Natural killer cell (primary cell): ENCODE measurements around the gene COL15A1. TPM values are rescaled to one million over a fixed set of nuclear protein-coding genes. Genes with fewer than 3 reads are reported as not detected.

Experiments used
- ATAC-seq, 3 donors: fragments of 150-1000 bp in 2 of 3; fragments of 200-7000 bp in 1 of 3; cut with Tn5 transposase; 1 replicate in 1 of 3; 2 replicates in 2 of 3; pipeline ENCODE4 v1.10.0; 2021; ENCODE audit warnings: mild to moderate bottlenecking in 2 of 3, moderate library complexity in 2 of 3
- DNase-seq, 2 donors: peaks; one replicate each; pipeline versions ENCODE4 v3.0.0 to v3.0.0-alpha.2; 2013 to 2021; ENCODE audit warnings: mixed read lengths in 1 of 2
- H3K27ac ChIP-seq: one replicate; pipeline ENCODE4 v1.5.1; 2013; ENCODE audit warnings: mild to moderate bottlenecking, low read length
- H3K27me3 ChIP-seq: one replicate; pipeline ENCODE4 v1.6.1; 2013; ENCODE audit warnings: low read length; ENCODE audit not compliant: control insufficient read depth, insufficient read depth
- H3K36me3 ChIP-seq: one replicate; pipeline ENCODE4 v1.6.1; 2013; ENCODE audit warnings: low read length; ENCODE audit not compliant: control insufficient read depth, insufficient read depth
- H3K4me1 ChIP-seq: one replicate; pipeline ENCODE4 v1.6.1; 2013; ENCODE audit warnings: low read length; ENCODE audit not compliant: control insufficient read depth, insufficient read depth
- H3K4me3 ChIP-seq: one replicate; pipeline ENCODE4 v1.5.1; 2013; ENCODE audit warnings: low read length
- H3K9me3 ChIP-seq: one replicate; pipeline ENCODE4 v1.6.1; 2013; ENCODE audit warnings: low read length; ENCODE audit not compliant: control insufficient read depth, insufficient read depth
- H3K27ac Mint-ChIP-seq, 2 donors: one replicate each; pipeline ENCODE4 v1.8.0; 2022; ENCODE audit warnings: mild to moderate bottlenecking in 2 of 2, mixed read lengths in 2 of 2, moderate library complexity in 1 of 2
- H3K27me3 Mint-ChIP-seq, 2 donors: one replicate each; pipeline ENCODE4 v1.8.0; 2022; ENCODE audit warnings: low read depth in 2 of 2, mixed read lengths in 2 of 2
- H3K36me3 Mint-ChIP-seq: one replicate; pipeline ENCODE4 v1.8.0; 2022; ENCODE audit warnings: mixed read lengths
- H3K4me1 Mint-ChIP-seq, 2 donors: one replicate each; pipeline ENCODE4 v1.8.0; 2022; ENCODE audit warnings: mixed read lengths in 2 of 2
- H3K4me3 Mint-ChIP-seq: one replicate; pipeline ENCODE4 v1.8.0; 2022; ENCODE audit warnings: mild to moderate bottlenecking, moderate library complexity, mixed read lengths
- H3K9me3 Mint-ChIP-seq, 2 donors: one replicate each; pipeline ENCODE4 v1.8.0; 2022; ENCODE audit warnings: mixed read lengths in 2 of 2
- CTCF ChIP-seq: fragments of 200-600 bp; IDR thresholded peaks from one replicate; pipeline ENCODE4 v1.8.0; 2022; ENCODE audit warnings: antibody characterized with exemption
- WGBS: methylation state at CpG from one replicate; pipeline ENCODE4 v1.1.7; 2013; ENCODE audit warnings: missing lambda C conversion rate; ENCODE audit not compliant: insufficient coverage; 5-methylcytosine and 5-hydroxymethylcytosine counted together
- intact Hi-C: fragments of 100-400 bp; cut with micrococcal nuclease; formaldehyde crosslinking; loops from one replicate; pipeline ENCODE4 v1.14.2; 2022
- total RNA-seq, 4 donors: library from RNA; stranded (reverse); fragments of 120-200 nt in 1 of 4; gene quantifications; one replicate each; pipeline versions ENCODE4 v1.2.3 to v1.2.4, GENCODE V29; 2013 to 2022

The COL15A1 gene
- total RNA-seq, 3 donors from 2014 or later (not counting 1 experiment from before 2014, with no cell fraction given) = 0.18 to 0.82 (median 0.19) TPM

- 98% methylated on average over 5 of the region's 6 CpGs for WGBS
- H3K4me3 Mint-ChIP-seq = peak overlapping the region; percentile 96
- DNase-seq (no peak), ATAC-seq (no peak)
- H3K36me3 Mint-ChIP-seq = peaks cover 6% of the 10 kb centered on the region
- peaks cover 87% of the 10 kb centered on the region for H3K4me1 ChIP-seq
- peaks cover 92 to 94% of the 10 kb centered on the region in 2 donors for H3K4me1 Mint-ChIP-seq
- H3K27me3 Mint-ChIP-seq = no peaks in the 10 kb centered on the region
- peak overlapping the region; percentile 93 to 97 for H3K27ac Mint-ChIP-seq
- H3K27me3 ChIP-seq = no peaks in the 10 kb centered on the region
- intact Hi-C loops = loop anchor here (5.0 to 10.0 kb wide), 2 partner anchors 39 to 769 kb away; partner anchors contain the start of gene NR4A3
- no peak for TF ChIP-seq CTCF
- no peak overlapping the region for H3K4me3 ChIP-seq
- peaks cover 0 to 5% of the 10 kb centered on the region in 2 donors for H3K9me3 Mint-ChIP-seq
- no peaks in the 10 kb centered on the region for H3K36me3 ChIP-seq
- no peak overlapping the region for H3K27ac ChIP-seq
- H3K9me3 ChIP-seq = no peaks in the 10 kb centered on the region
Measured at GRCh38 chr9:99056186-99056585, 112.5 kb downstream of the COL15A1 start.

- Histone ChIP-seq H3K27ac (peak overlapping the region; percentile 82), H3K9me3 (no peaks in the 10 kb centered on the region), H3K36me3 (no peaks in the 10 kb centered on the region), H3K4me1 (peaks cover 80% of the 10 kb centered on the region), H3K4me3 (peak overlapping the region; percentile 14), H3K27me3 (no peaks in the 10 kb centered on the region)
- peak in 1 of 2 donors; percentile 68 for DNase-seq
- Mint-ChIP-seq H3K4me1 (peaks cover 88 to 91% of the 10 kb centered on the region in 2 donors), H3K27ac (peak overlapping the region; percentile 93 to 97), H3K27me3 (no peaks in the 10 kb centered on the region), H3K36me3 (peaks cover 6% of the 10 kb centered on the region), H3K4me3 (peak overlapping the region; percentile 96), H3K9me3 (peaks cover 0 to 5% of the 10 kb centered on the region in 2 donors)
- whole genome bisulfite sequencing = 0% methylated on average over 1 of the region's 5 CpGs
- peak; percentile 57 to 70 (median 67) for ATAC-seq
- TF ChIP-seq CTCF = no peak
- intact Hi-C loops = loop anchor here (1.0 to 10.0 kb wide), 6 partner anchors 16 to 1042 kb away; partner anchors contain the start of genes INVS, NR4A3 and TGFBR1
Measured at GRCh38 chr9:99056886-99057664, 113.4 kb downstream of the COL15A1 start.

- Mint-ChIP-seq H3K4me1 (peaks cover 88 to 91% of the 10 kb centered on the region in 2 donors), H3K27ac (peak overlapping the region; percentile 93 to 97), H3K9me3 (peaks cover 0 to 5% of the 10 kb centered on the region in 2 donors), H3K4me3 (peak overlapping the region; percentile 96), H3K27me3 (no peaks in the 10 kb centered on the region), H3K36me3 (peaks cover 6% of the 10 kb centered on the region)
- 0% methylated on average over 5 of the region's 7 CpGs for WGBS
- H3K27me3 ChIP-seq = no peaks in the 10 kb centered on the region
- TF ChIP-seq CTCF = no peak
- intact Hi-C loops = loop anchor here (1.0 to 10.0 kb wide), 6 partner anchors 17 to 1041 kb away; partner anchors contain the start of genes INVS, NR4A3 and TGFBR1
- no peaks in the 10 kb centered on the region for H3K36me3 ChIP-seq
- H3K27ac ChIP-seq = peak overlapping the region; percentile 82
- peaks cover 71% of the 10 kb centered on the region for H3K4me1 ChIP-seq
- H3K4me3 ChIP-seq = peak overlapping the region; percentile 22
- DNase-seq (peak; percentile 81 to 89), ATAC-seq (peak; percentile 47 to 78 (median 77))
- H3K9me3 ChIP-seq = no peaks in the 10 kb centered on the region
Measured at GRCh38 chr9:99057665-99058625, 114.2 kb downstream of the COL15A1 start.
